ENCODE measurements around the gene GAD2.

DNA sequence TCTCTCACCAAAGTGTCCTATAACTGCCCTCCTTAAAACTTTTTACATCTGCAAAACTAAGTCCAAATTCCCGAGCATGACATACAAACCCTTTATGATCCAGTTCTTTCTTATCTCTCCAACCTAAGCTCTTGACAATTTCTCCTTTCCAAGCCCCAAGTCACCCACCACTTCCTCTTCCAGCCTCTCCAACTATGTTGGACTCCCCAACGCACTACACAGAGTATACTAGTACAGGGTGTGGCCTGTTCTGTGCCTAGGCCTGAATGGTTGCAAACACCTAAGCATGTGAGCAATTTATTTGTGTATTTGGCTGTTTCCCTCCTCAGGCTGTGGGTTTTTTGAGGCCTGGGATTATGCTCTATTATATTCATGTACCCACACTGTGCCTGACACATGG is 120.4 kb downstream of the GAD2 start:
- TF ChIP-seq, protein P1, sequence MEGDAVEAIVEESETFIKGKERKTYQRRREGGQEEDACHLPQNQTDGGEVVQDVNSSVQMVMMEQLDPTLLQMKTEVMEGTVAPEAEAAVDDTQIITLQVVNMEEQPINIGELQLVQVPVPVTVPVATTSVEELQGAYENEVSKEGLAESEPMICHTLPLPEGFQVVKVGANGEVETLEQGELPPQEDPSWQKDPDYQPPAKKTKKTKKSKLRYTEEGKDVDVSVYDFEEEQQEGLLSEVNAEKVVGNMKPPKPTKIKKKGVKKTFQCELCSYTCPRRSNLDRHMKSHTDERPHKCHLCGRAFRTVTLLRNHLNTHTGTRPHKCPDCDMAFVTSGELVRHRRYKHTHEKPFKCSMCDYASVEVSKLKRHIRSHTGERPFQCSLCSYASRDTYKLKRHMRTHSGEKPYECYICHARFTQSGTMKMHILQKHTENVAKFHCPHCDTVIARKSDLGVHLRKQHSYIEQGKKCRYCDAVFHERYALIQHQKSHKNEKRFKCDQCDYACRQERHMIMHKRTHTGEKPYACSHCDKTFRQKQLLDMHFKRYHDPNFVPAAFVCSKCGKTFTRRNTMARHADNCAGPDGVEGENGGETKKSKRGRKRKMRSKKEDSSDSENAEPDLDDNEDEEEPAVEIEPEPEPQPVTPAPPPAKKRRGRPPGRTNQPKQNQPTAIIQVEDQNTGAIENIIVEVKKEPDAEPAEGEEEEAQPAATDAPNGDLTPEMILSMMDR (IDR thresholded peaks at IDR 0.05) = no peak
- TF ChIP-seq EZH2phosphoT487 (IDR thresholded peaks at IDR 0.05) (no peak), EZH2 (IDR thresholded peaks at IDR 0.05) (no peak)
